HTR-8/SVneo (cell line): Measurements from ENCODE around the gene C1QTNF3.
A peak's percentile ranks its signal among the peaks of the same experiment; 100 is the strongest.
"Not testable (repeated sequence)": the region's sequence is repeated elsewhere in the genome, so short reads cannot be mapped to it uniquely, and the experiment has no call there.

Experiments
- DNase-seq: peaks from one replicate; pipeline ENCODE4 v3.0.0; 2011; ENCODE audit warnings: low spot score, mixed read lengths; ENCODE audit not compliant: insufficient read length
- FAIRE-seq: peaks from 2 replicates; lab custom pipeline; 2011; peaks lifted over from hg19 to GRCh38; lab: Jason Lieb, UNC

The C1QTNF3 gene

DNA sequence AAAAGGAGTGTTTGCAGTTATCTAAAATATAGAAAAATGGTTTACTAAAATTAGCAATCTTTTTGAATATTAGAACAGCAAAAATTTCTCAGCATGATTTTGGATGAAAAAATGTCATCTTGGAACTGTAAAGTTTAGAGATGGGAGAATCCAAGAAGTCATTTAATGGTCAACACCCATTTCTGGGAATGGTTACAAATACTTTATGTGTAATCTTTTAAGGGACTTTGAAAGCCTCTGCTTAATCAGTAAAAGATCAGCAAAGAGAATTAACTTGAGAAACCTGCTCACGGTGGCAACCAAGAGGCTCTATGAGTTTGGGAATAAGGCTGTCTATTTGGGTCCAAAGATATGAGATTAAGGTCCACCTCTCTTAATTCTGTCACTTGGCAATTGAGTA, 13.0 kb downstream of the C1QTNF3 start:
- DNase-seq (no peak), FAIRE-seq (no peak)

DNA sequence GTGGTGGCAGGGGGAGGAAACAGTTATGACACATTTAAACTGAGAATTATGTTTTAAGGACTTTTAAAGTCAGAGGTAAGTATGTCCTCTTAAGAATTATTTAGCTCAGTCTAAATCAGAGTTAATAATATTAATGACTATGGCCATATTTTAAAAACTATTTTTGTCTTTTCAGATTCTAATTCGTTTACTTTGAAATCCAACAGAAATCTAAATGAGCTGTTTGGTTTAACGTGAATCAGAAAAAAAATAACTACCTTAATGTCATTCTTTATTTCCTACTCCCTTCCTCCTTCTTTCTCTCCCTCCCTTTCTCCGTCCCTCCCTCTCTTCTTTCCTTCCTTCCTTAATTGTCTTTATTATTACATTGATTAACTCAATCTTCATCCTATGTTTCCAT, 14.7 kb downstream of the C1QTNF3 start:
- FAIRE-seq, result no peak
- no peak for DNase-seq

DNA sequence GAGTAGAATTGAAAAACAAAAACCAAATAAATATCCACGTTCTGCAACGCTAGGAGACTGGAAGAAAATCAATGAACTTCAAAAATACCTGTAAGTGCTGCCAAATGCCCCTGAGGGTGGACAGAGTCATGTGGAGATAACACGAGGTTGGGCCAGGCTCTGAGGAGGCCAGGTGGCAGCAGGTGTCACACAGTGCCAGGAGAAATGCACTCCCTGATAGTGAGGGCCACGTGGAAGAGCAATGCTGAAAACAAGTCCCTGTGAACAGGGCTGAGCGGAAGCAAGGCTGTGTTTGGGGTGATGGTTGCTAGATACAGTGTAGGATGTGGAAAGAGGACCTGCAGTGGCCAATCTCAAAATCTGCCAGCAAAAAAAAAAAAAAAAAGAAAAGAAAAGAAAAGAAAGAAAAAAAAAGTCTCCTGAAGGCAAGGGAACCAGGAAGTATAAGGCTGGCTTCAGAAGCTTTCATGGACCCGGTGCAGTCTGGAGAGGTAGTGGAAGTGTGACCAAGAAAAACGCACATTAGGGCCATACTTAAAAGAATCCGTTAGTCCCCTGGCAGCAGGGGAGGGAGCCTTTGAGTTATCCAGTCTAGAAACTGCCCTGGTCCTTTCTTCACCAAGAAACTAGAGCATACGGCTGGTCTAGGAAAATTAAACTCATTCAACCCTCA, 16.8 kb downstream of the C1QTNF3 start:
- DNase-seq, result no peak
- FAIRE-seq, result no peak

DNA sequence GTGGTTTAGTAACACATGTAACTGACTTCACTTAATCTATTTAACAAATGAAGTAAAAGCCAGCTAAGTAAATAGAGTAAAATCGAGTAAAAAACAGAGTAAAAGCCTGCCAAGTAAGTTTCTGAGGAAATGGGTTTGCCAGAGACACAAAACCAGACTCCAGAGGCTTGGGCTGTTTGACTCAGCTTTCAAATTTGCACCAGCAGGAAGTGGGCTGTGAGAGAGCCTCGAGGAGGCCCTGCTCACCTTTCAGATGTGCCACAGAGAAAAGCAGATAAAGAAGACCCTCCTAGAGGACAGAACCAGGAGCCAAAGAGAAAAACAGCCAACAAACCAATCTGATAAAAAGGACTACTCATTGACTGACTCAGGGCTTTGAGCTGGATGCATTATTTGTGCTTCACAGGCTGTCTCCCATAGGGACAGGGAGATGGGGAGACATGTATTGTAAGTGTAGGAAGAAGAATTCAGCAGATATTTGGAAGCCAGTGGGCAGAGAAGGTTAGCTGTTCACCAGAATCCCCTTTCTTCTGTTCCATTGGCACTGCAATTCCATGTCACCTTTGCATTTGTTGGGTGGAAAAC, 20.8 kb downstream of the C1QTNF3 start:
- no peak for DNase-seq

DNA sequence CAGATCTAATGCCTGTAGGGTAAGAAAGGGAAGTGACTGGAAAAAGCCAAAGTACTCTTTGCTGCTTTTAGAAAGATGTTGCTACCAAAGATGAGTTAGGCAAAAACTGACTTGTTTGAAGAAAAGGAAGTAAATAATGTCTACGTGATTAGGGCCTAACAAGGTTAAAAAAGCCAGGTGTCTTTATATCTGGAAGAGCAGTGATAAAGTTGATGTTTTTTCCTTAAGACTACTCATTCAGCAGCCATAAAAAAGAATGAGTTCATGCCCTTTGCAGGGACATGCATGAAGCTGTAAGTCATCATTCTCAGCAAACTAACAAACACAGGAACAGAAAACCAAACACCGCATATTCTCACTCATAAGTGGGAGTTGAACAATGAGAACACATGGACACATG, 21.7 kb downstream of the C1QTNF3 start:
- DNase-seq (no peak), FAIRE-seq (no peak)

More for the DNA sequence above, 20.8 kb downstream of the C1QTNF3 start:
- no peak for FAIRE-seq

DNA sequence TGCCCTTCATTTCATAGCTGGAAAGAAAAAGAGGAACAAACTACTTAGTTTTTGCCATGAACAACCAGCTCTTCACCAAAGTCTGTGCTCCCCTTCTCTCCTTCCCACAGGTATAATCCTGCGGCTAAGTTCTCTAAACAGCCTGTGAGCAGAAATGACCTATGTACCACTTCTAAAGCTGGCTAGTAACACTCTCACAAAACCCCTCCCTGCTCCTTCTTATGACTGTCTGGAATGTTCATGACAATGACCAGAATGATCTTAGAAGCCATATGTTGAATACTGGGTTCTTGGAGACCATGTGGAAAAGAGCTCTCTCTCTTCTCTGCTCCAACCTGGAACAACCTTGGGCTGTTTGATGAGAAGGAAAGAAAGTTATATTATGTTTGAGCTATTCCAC, 22.3 kb downstream of the C1QTNF3 start:
- DNase-seq, result no peak
- FAIRE-seq, result no peak

DNA sequence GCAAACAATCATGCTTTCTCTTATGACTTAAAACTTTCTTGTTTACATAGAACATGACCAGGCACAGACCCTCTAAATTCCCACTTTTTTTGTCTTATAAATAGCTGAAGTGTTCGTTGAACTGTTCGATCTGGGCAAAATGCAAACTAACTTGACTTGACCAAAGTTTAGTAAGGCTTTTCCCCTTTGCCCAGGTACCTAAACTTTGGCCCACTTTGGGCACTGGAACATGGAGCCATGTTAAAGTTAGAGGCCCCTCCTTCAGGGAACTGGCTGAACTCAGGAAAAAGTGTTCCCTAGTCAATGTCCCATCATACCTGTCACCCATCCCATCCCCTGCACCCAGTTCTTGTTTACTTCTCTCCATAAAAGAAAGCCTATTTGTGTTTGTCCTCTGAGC, 25.8 kb downstream of the C1QTNF3 start:
- no peak for FAIRE-seq

DNA sequence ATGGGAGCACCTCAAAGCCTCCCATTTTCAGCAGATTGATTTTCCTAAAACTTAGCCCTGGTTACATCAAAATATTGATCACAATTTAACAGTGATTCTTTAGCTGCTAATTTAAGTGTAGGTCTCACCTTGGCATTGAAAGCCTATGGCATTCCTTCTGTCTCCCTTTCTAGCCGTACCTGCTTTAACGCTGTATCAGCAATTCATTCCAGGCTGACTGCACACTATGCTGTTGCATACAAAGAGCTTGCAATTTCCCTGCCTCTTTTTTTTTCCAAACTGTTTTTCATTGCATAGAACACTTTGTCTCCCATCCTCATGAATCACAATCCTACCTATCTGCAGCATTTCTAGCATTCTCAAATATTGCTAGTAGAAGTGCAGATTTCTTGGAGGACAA, 26.3 kb downstream of the C1QTNF3 start:
- FAIRE-seq (no peak), DNase-seq (no peak)

More for the DNA sequence above, 25.8 kb downstream of the C1QTNF3 start:
- no peak for DNase-seq

DNA sequence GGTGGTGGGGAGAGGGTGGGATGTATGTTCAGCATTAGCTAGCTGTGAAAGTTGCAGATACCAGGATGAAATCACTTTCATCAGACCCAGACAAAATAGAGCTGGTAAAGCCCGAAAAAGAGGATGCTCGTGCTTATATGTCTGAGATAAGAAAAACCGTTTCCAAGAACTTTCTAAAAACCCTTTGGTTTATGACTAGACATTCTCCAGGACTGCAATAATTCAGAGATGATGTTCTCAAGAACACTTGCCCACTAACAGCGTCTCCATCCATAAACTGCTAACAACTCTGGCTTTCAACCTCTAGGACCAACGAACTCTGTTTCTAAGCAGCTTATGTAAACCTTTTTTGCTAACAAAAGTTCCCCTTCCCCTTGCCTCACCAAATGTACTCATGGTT, 26.8 kb downstream of the C1QTNF3 start:
- FAIRE-seq, result no peak
- DNase-seq, result no peak

DNA sequence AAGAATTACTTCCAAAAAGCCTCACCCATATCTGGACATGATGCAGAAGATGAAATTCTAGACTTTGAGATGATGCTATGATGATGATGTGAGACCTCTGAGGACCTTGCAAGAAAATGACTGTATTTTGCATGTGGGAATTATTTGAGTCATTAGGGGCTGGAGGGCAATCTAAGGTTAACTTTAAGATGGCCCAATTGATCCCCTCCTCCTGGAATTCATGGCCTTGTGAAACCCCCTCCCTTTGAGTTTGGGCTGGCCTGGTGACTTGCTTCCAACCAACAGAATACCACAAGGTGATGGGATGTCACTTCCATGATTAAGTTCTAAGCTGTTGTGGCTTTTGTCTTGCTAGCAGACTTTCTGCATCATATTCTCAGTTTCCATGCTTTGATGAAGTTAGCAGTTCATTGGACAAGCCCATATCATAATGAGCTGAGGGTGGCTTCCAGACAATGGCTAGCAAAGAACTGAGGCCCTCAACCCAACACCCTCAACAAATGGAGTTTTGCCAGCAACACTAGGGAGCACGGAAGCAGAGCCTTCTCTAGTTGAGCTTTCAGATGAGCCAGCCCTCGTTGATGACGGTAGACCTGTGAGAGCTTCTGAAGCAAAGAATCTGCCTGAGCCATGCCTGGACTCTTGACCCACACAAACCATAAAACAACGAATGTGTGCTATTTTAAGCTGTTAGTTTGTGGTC, 27.7 kb downstream of the C1QTNF3 start:
- no peak for DNase-seq
- no peak for FAIRE-seq

DNA sequence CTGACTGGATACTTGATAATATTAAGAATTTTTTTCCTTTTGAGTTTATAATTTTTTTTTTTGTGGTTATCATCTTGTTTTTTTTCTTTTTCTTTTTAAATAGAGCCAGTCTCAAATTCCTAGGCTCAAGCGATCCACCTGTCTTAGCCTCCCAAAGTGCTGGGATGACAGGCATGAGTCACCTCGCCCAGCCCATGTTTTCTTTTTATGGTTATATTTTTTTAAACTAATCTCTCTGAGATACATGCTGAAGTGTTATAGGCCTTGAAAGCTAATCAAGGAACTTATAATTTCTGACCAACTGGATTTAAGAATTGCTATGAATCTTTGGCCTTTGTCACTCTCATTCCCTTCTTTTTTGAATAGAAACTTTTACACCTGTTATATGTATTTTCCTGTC, 28.4 kb downstream of the C1QTNF3 start:
- DNase-seq, result no peak
- FAIRE-seq, result no peak

DNA sequence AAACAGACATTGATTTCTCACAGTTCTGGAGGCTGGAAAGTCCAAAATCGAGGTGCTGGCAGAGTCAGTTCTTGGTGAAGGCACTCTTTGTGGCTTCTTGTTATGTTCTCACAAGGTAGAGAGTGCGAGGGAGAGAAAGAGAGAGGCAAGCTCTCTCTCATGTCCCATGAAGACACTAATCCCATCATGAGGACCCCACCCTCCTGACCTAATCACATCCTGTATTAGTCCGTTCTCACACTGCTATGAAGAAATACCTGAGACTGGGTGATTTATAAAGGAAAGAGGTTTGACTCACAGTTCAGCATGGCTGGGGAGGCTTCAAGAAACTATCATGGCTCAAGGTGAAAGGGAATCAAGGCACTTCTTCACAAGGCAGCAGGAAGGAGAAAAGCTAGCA, 29.5 kb downstream of the C1QTNF3 start:
- FAIRE-seq (no peak), DNase-seq (no peak)

DNA sequence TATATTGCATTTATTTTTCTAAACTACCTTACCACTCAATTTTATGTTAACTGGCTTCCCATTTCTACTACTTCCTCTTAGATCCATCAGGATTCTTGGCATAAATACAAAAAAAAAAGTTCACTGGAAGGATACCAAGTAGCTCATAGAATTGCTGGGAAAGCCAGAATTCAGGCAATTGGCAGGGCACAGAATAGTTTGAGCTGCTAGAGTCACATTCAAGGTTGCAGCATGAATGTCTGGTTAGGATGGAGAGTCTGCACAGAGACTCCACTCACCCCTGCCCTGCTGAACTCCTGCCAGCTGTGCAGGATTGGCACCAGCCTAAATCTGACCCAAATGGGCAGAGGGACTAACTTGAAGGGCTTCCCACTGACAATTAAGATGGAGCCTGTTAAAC, 30.2 kb downstream of the C1QTNF3 start:
- DNase-seq (no peak), FAIRE-seq (no peak)

DNA sequence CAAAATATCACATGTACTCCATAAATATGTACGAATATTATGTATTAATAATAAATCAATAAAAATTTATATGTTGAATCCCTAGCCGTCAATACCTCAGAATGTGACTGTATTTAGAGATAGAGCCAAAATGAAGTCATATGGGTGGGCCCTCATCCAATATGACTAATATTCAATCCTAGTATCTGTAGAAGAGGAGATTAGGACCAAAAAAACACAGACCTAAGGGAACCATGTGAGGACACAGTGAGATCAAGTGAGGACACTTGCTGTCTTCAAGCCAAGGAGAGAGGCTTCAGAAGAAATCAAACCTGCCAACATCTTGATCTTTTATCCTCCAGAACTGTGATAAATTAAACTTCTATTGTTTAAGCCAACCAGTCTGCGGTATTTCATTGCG, 31.5 kb downstream of the C1QTNF3 start:
- FAIRE-seq (no peak), DNase-seq (no peak)

DNA sequence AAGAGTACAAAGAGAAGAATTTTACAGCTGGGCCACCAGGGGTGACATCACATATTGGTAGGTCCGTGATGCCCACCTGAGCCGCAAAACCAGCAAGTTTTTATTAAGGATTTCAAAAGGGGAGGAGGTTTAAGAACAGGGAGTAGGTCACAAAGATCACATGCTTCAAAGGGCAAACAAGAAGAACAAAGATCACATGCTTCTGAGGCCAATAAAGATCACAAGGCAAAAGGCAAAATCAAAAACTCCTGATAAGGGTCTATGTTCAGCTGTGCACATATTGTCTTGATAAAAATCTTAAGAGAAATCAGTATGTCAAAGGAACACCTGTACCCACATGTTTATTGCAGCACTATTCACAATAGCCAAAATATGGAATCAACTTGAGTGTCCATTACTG, 32.9 kb downstream of the C1QTNF3 start:
- not testable (repeated sequence) for DNase-seq

DNA sequence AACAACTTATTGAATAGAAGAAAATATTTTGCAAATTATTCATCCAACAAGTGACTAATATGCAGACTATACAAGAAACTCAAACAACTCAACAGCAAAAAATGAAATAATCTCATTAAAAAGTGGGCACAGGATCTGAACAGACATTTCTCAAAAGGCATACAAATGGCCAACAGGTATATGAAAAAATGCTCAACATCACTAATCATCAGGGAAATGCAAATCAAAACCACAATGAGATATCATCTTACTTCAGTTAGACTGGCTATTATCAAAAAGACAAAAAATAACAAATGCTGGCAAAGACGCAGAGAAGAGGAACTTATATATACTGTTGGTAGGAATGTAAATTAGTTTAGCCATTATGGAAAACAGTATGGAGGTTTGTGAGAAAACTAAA, 33.4 kb downstream of the C1QTNF3 start:
- DNase-seq (no peak), FAIRE-seq (no peak)

More for the DNA sequence above, 32.9 kb downstream of the C1QTNF3 start:
- FAIRE-seq, result not testable (repeated sequence)

DNA sequence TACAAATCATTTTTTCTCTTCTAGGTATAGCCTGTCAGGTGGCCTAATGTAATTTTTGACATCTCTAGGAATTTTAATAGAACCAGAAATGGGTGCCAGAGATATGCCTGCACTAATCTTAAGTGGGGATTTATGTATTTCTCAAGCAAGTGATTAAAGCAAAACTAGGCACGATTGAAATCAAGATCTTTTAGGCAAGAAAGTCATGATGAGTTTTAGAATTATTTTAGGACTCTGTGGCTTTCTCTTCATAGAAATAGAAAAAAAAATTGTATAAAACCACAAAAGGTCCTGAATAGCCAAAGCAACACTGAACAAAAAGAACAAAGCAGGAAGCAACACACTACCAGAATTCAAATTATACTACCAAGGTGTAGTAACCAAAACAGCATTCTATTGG, 34.2 kb downstream of the C1QTNF3 start:
- DNase-seq (no peak), FAIRE-seq (no peak)

DNA sequence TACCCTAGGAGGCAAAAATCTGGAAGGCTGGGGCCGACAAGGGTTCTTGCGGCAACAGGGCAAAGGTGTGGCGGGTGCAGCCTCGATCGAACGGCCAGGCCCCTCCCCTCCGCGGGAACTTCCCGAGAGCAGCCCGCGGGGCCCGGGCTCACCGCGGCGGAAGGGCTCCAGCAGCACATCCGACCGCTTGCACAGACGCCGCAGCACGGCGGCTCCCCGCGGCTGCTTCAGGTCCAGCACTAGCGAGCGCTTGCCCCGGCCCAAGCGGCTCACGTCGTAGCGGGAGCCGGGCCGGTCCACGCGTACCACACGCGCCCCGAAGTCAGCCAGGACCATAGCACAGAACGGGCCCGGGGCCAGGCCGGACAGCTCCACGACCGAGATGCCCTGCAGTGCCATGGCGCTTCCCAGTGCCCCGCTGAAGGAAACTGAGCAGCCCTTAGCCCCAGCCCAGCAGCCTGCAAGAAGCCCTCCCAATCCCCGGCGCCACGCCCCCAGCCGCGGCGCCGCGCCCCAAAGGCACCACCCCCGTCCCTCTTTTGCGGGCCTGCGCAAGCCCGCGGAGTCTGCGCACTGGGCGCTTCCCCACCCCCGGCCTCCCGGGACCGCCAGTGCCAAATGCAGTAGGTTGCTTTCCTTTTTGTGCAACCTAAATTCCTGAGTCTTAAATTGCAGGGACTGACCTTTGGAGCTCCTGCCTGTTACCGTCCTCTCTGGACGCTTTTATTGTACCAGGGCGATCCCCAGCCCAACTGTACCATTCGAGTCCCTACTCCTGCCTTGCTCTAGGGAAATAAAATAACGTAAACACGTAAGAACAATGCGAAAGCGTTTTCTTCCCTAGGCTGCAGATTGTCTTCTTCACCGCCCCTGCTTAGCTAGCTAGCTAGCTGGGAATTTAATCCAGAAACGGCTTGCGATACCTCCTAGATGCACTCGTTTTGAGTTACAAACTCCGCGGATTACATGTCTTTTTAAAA, 35.1 kb downstream of the C1QTNF3 start, which contains the start of gene AMACR:
TSS of gene AMACR (minus strand) at position 430 of the 980 bp plus-strand sequence. CDS start at position 399, 31 bp downstream.
- FAIRE-seq (peak; percentile 60), DNase-seq (peak; percentile 98)

DNA sequence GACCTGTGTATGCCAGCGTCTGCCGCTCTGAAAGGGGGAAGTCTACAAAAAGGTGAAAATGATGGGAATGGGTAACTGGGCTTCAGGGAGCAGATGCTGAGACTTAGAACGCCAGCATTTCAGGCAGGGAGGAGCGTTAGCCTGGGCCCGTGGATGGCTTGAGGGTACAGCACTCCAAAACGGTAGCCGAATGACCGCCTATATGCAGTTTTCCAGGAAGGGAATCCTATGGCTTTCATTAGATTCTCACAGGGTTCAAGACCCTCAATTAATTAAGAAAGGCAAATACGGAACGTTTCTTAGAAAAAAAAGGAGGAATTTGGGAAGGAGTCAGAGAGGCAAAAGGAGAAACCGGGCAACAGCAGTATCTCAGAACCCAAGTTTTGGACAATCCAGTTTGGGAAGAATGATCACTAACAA, 35.8 kb downstream of the C1QTNF3 start:
- FAIRE-seq, result no peak

DNA sequence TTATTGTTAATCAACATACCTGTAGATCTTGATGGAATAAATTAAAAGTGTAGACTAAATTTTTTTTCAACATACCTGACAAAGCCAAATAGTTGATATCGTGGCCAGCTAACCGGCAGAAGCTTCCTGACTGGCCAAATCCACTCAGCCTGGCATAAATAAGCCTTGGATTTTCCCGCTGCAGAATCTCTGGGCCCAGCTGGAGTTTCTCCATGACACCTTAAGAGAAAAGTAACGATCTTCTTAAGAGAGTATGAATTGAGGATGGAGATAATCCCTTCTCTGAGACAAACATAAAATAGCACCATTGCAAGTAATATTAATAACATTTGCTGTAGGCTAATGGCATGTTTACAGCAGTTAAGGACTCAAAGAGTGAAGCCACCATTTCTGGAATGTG, 37.3 kb downstream of the C1QTNF3 start:
- FAIRE-seq, result no peak
- DNase-seq, result no peak

More for the DNA sequence above, 35.8 kb downstream of the C1QTNF3 start:
- no peak for DNase-seq
